Tibial nerve (tissue), 3 donors: ENCODE data around the gene OR10V1.

ENCODE experiments used
- CTCF ChIP-seq, 5 experiments: fragments of 200-600 bp in 3 of 5; fragments of 450-650 bp in 2 of 5; sonication (generic) in 3 of 5; IDR thresholded peaks; one replicate each; pipeline ENCODE4 v1.5.1; 2016 to 2019; ENCODE audit warnings: antibody characterized with exemption in 5 of 5, mild to moderate bottlenecking in 3 of 5, moderate library complexity in 2 of 5
- POLR2A ChIP-seq, 2 donors: fragments of 450-650 bp; IDR thresholded peaks; one replicate each; pipeline ENCODE4 v1.6.1; 2017; ENCODE audit warnings: antibody characterized with exemption in 2 of 2, mild to moderate bottlenecking in 2 of 2, moderate library complexity in 2 of 2

DNA sequence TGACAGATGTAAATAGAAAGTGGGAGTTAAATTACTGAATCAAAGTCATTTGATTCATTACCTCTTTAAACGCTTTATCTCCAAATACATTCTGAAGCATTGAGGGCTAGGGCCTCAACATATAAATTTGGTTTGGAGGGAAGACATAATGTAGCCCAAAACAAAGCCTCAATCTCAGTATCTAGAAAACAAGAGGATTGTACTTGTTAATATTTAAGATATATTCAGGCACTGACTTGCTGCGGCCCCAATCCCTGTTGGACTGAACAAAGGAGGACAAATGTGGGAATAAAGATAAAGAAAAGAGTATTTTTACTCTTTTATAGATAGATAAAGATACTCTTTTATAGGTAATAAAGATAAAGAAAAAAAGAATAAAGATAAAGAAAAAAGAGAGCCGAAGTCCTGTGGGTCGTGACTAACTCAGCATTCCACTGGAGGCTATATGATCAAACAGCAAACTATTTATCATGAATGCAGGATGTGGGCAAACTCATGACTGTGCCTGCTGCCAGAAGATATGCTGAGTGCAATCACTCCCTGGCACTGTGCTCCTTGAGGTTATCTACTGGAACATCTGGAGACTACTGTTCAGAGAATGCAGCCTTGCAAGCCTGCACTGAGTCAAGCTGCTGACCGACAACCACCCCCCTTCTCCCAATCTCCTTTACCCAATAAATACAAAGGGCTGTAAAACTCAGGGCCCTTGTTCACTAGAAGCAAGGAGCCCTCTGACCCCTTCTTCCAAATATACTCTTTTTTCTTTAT is 6.9 kb downstream of the OR10V1 start:
- TF ChIP-seq CTCF (IDR thresholded peaks at IDR 0.05) (no peak), POLR2A (IDR thresholded peaks at IDR 0.05) (no peak)
